ENCODE measurements around the gene HAUS6. TPM values are rescaled to one million over a fixed set of nuclear protein-coding genes. Genes with fewer than 3 reads are reported as not detected.

HAUS6 gene
- total and polyA plus RNA-seq, 2 of the 13 experiments (the other 11 are each of a cell fraction or from before 2014, with no cell fraction given): 9.8 to 31.1 TPM

GRCh38 chr9:19050637-19051591, 51.8 kb downstream of the HAUS6 start (continued):
- TF ChIP-seq, protein P1, sequence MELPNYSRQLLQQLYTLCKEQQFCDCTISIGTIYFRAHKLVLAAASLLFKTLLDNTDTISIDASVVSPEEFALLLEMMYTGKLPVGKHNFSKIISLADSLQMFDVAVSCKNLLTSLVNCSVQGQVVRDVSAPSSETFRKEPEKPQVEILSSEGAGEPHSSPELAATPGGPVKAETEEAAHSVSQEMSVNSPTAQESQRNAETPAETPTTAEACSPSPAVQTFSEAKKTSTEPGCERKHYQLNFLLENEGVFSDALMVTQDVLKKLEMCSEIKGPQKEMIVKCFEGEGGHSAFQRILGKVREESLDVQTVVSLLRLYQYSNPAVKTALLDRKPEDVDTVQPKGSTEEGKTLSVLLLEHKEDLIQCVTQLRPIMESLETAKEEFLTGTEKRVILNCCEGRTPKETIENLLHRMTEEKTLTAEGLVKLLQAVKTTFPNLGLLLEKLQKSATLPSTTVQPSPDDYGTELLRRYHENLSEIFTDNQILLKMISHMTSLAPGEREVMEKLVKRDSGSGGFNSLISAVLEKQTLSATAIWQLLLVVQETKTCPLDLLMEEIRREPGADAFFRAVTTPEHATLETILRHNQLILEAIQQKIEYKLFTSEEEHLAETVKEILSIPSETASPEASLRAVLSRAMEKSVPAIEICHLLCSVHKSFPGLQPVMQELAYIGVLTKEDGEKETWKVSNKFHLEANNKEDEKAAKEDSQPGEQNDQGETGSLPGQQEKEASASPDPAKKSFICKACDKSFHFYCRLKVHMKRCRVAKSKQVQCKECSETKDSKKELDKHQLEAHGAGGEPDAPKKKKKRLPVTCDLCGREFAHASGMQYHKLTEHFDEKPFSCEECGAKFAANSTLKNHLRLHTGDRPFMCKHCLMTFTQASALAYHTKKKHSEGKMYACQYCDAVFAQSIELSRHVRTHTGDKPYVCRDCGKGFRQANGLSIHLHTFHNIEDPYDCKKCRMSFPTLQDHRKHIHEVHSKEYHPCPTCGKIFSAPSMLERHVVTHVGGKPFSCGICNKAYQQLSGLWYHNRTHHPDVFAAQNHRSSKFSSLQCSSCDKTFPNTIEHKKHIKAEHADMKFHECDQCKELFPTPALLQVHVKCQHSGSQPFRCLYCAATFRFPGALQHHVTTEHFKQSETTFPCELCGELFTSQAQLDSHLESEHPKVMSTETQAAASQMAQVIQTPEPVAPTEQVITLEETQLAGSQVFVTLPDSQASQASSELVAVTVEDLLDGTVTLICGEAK (IDR thresholded peaks at IDR 0.05): no peak
- TF ChIP-seq, protein P1 (CRISPR knock-in tag; IDR thresholded peaks at IDR 0.05): no peak
- TF ChIP-seq, protein P2, sequence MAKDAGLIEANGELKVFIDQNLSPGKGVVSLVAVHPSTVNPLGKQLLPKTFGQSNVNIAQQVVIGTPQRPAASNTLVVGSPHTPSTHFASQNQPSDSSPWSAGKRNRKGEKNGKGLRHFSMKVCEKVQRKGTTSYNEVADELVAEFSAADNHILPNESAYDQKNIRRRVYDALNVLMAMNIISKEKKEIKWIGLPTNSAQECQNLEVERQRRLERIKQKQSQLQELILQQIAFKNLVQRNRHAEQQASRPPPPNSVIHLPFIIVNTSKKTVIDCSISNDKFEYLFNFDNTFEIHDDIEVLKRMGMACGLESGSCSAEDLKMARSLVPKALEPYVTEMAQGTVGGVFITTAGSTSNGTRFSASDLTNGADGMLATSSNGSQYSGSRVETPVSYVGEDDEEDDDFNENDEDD (CRISPR knock-in tag; IDR thresholded peaks at IDR 0.05; ENCODE audit: borderline replicate concordance): no peak
- TF ChIP-seq FOSL1 (CRISPR knock-in tag; IDR thresholded peaks at IDR 0.05; ENCODE audit: borderline replicate concordance) (no peak), ZNF800 (CRISPR knock-in tag; IDR thresholded peaks at IDR 0.05) (no peak), POLR2AphosphoS2 (IDR thresholded peaks at IDR 0.05; ENCODE audit: low read depth, low read length) (no peak), IKZF4 (CRISPR knock-in tag; IDR thresholded peaks at IDR 0.05; ENCODE audit: borderline replicate concordance, low read depth, not compliant biosample characterization) (no peak), SOX6 (IDR thresholded peaks at IDR 0.05) (no peak), SOX6 (CRISPR knock-in tag; IDR thresholded peaks at IDR 0.05) (peak; percentile 18; the same call in 1 of the 2 replicates), ZFP36L2 (CRISPR knock-in tag; IDR thresholded peaks at IDR 0.05) (no peak), ZSCAN29 (CRISPR knock-in tag; conservative IDR thresholded peaks at IDR 0.05) (no peak)
- TF ChIP-seq, protein P3, sequence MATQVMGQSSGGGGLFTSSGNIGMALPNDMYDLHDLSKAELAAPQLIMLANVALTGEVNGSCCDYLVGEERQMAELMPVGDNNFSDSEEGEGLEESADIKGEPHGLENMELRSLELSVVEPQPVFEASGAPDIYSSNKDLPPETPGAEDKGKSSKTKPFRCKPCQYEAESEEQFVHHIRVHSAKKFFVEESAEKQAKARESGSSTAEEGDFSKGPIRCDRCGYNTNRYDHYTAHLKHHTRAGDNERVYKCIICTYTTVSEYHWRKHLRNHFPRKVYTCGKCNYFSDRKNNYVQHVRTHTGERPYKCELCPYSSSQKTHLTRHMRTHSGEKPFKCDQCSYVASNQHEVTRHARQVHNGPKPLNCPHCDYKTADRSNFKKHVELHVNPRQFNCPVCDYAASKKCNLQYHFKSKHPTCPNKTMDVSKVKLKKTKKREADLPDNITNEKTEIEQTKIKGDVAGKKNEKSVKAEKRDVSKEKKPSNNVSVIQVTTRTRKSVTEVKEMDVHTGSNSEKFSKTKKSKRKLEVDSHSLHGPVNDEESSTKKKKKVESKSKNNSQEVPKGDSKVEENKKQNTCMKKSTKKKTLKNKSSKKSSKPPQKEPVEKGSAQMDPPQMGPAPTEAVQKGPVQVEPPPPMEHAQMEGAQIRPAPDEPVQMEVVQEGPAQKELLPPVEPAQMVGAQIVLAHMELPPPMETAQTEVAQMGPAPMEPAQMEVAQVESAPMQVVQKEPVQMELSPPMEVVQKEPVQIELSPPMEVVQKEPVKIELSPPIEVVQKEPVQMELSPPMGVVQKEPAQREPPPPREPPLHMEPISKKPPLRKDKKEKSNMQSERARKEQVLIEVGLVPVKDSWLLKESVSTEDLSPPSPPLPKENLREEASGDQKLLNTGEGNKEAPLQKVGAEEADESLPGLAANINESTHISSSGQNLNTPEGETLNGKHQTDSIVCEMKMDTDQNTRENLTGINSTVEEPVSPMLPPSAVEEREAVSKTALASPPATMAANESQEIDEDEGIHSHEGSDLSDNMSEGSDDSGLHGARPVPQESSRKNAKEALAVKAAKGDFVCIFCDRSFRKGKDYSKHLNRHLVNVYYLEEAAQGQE (IDR thresholded peaks at IDR 0.05; ENCODE audit: borderline replicate concordance in 1 of 2, low read depth in 1 of 2, low read length in 2 of 2): no peak

Data from HepG2 (cell line).